Esophagus muscularis mucosa (tissue), 4 donors: ENCODE measurements around the gene TRPV4. TPM values are rescaled to one million over a fixed set of nuclear protein-coding genes. Genes with fewer than 3 reads are reported as not detected.

ENCODE experiments used
- DNase-seq: peaks from one replicate; pipeline ENCODE4 v3.0.0-alpha.2; 2017; ENCODE audit errors: extremely low spot score
- H3K27ac ChIP-seq, 4 donors: fragments of 200-600 bp; sonication (generic); replicated peaks in 1 of 4; 1 replicate in 3 of 4; 2 replicates in 1 of 4; pipeline ENCODE4 v1.5.1; 2016 to 2019; ENCODE audit warnings: mild to moderate bottlenecking in 1 of 4
- H3K27me3 ChIP-seq, 4 donors: fragments of 200-600 bp; sonication (generic); one replicate each; pipeline versions ENCODE4 v1.5.1 to v1.6.0; 2016 to 2019
- H3K36me3 ChIP-seq, 4 donors: fragments of 200-600 bp; sonication (generic); one replicate each; pipeline ENCODE4 v1.5.1; 2016 to 2019
- H3K4me1 ChIP-seq, 4 donors: fragments of 200-600 bp; sonication (generic); one replicate each; pipeline ENCODE4 v1.5.1; 2016 to 2019
- H3K4me3 ChIP-seq, 4 donors: fragments of 200-600 bp; sonication (generic); 1 replicate in 2 of 4; 2 replicates in 2 of 4; pipeline ENCODE4 v1.5.1; 2016 to 2019; ENCODE audit warnings: mild to moderate bottlenecking in 4 of 4, moderate library complexity in 1 of 4
- H3K9me3 ChIP-seq, 4 donors: fragments of 200-600 bp; sonication (generic); 1 replicate in 3 of 4; 2 replicates in 1 of 4; pipeline ENCODE4 v1.5.1; 2016 to 2019
- CTCF ChIP-seq, 3 experiments: fragments of 200-600 bp in 2 of 3; fragments of 450-650 bp in 1 of 3; sonication (generic) in 2 of 3; IDR thresholded peaks; one replicate each; pipeline ENCODE4 v1.5.1; 2017 to 2019; ENCODE audit warnings: antibody characterized with exemption in 3 of 3, mild to moderate bottlenecking in 2 of 3, moderate library complexity in 1 of 3
- EP300 ChIP-seq: sonication (generic); formaldehyde crosslinking; IDR thresholded peaks from one replicate; pipeline ENCODE4 v1.6.1; 2017; ENCODE audit warnings: antibody characterized with exemption
- POLR2A ChIP-seq: fragments of 450-650 bp; IDR thresholded peaks from one replicate; pipeline ENCODE4 v1.6.1; 2017; ENCODE audit warnings: antibody characterized with exemption, moderate library complexity, mild to moderate bottlenecking, low read depth
- POLR2AphosphoS5 ChIP-seq, 2 donors: sonication (generic); formaldehyde crosslinking; IDR thresholded peaks; one replicate each; pipeline ENCODE4 v1.6.1; 2017; ENCODE audit warnings: antibody characterized with exemption in 2 of 2
- WGBS: methylation state at CpG from one replicate; pipeline ENCODE4 v1.1.5; 2018; 5-methylcytosine and 5-hydroxymethylcytosine counted together
- intact Hi-C: fragments of 100-400 bp; cut with DNase I; formaldehyde crosslinking; loops from one replicate; pipeline ENCODE4 v1.15.1; 2023
- total RNA-seq, 4 donors: library from RNA; depleted of rRNA; stranded (reverse); fragments of >200 nt; gene quantifications; one replicate each; pipeline versions ENCODE4 v1.1.0 to v1.2.1, GENCODE V29; 2016

TRPV4 gene
- total RNA-seq, 4 donors from 2014 or later, result under 0.01 to 0.63 (median 0.35) TPM

GRCh38 chr12:109783965-109784244 is 49.3 kb downstream of the TRPV4 start:
- H3K4me1 ChIP-seq, result no peaks in the 10 kb centered on the region
- peaks cover 0 to 7% (median 6%) of the 10 kb centered on the region in 4 donors for H3K9me3 ChIP-seq
- no peak for TF ChIP-seq POLR2A
- WGBS, result 74% methylated on average over 8 of the region's 8 CpGs
- intact Hi-C loops, result no loop called here
- no peak overlapping the region for H3K27ac ChIP-seq
- H3K27me3 ChIP-seq, result peaks cover 0 to 15% (median 0%) of the 10 kb centered on the region in 4 donors
- H3K36me3 ChIP-seq, result no peaks in the 10 kb centered on the region
- no peak overlapping the region for H3K4me3 ChIP-seq
- no peak for DNase-seq

GRCh38 chr12:109783135-109783964 is 49.8 kb downstream of the TRPV4 start:
- intact Hi-C loops, result no loop called here
- peaks cover 0 to 13% (median 9%) of the 10 kb centered on the region in 4 donors for H3K9me3 ChIP-seq
- DNase-seq, result no peak
- H3K4me1 ChIP-seq, result no peaks in the 10 kb centered on the region
- no peak overlapping the region for H3K27ac ChIP-seq
- 80% methylated on average over 2 of the region's 28 CpGs for WGBS
- no peaks in the 10 kb centered on the region for H3K36me3 ChIP-seq
- TF ChIP-seq EP300, result no peak
- no peak for TF ChIP-seq POLR2AphosphoS5 (IDR thresholded peaks at IDR 0.05)
- no peak for TF ChIP-seq CTCF (IDR thresholded peaks at IDR 0.05)
- no peak for TF ChIP-seq POLR2A
- no peak overlapping the region for H3K4me3 ChIP-seq
- H3K27me3 ChIP-seq, result peaks cover 0 to 15% (median 0%) of the 10 kb centered on the region in 4 donors

GRCh38 chr12:109782326-109782703 is 50.9 kb downstream of the TRPV4 start:
- WGBS, result 93% methylated on average over 3 of the region's 9 CpGs
- no peak overlapping the region for H3K4me3 ChIP-seq
- TF ChIP-seq POLR2A, result no peak
- no peak for TF ChIP-seq CTCF (IDR thresholded peaks at IDR 0.05)
- TF ChIP-seq POLR2AphosphoS5 (IDR thresholded peaks at IDR 0.05), result no peak
- TF ChIP-seq EP300, result no peak
- H3K27me3 ChIP-seq, result peaks cover 0 to 15% (median 0%) of the 10 kb centered on the region in 4 donors
- intact Hi-C loops, result no loop called here
- no peaks in the 10 kb centered on the region for H3K4me1 ChIP-seq
- H3K27ac ChIP-seq, result no peak overlapping the region
- peaks cover 0 to 15% (median 9%) of the 10 kb centered on the region in 4 donors for H3K9me3 ChIP-seq
- DNase-seq, result no peak
- H3K36me3 ChIP-seq, result no peaks in the 10 kb centered on the region

GRCh38 chr12:109781668-109782325 is 51.4 kb downstream of the TRPV4 start:
- Histone ChIP-seq H3K9me3 (peaks cover 0 to 15% (median 9%) of the 10 kb centered on the region in 4 donors), H3K4me1 (peaks cover 0 to 2% (median 0%) of the 10 kb centered on the region in 4 donors), H3K27me3 (peaks cover 0 to 15% (median 0%) of the 10 kb centered on the region in 4 donors), H3K36me3 (no peaks in the 10 kb centered on the region), H3K4me3 (no peak overlapping the region), H3K27ac (no peak overlapping the region)
- intact Hi-C loops, result no loop called here
- DNase-seq, result no peak
- WGBS, result 81% methylated on average over 10 of the region's 10 CpGs
- TF ChIP-seq POLR2AphosphoS5 (IDR thresholded peaks at IDR 0.05), result no peak
- no peak for TF ChIP-seq POLR2A
- TF ChIP-seq CTCF (IDR thresholded peaks at IDR 0.05), result no peak
- TF ChIP-seq EP300, result no peak

GRCh38 chr12:109779382-109779781 is 53.8 kb downstream of the TRPV4 start:
- no peaks in the 10 kb centered on the region for H3K36me3 ChIP-seq
- no peak overlapping the region for H3K27ac ChIP-seq
- H3K4me3 ChIP-seq, result no peak overlapping the region
- H3K4me1 ChIP-seq, result peaks cover 0 to 6% (median 2%) of the 10 kb centered on the region in 4 donors
- DNase-seq, result no peak
- TF ChIP-seq CTCF (IDR thresholded peaks at IDR 0.05), result no peak
- TF ChIP-seq EP300, result no peak
- no peak for TF ChIP-seq POLR2A
- TF ChIP-seq POLR2AphosphoS5 (IDR thresholded peaks at IDR 0.05), result no peak
- H3K9me3 ChIP-seq, result peaks cover 0 to 15% (median 9%) of the 10 kb centered on the region in 4 donors
- 91% methylated on average over 6 of the region's 6 CpGs for WGBS
- peaks cover 0 to 18% (median 0%) of the 10 kb centered on the region in 4 donors for H3K27me3 ChIP-seq
- intact Hi-C loops, result loop anchor here (5.0 to 10.0 kb wide), 2 partner anchors 67 to 355 kb away; partner anchors contain the start of gene FAM222A
